Measurements from ENCODE around the gene PLA2G2D. TPM values are rescaled to one million over a fixed set of nuclear protein-coding genes. Genes with fewer than 3 reads are reported as not detected.

Gene PLA2G2D
- polyA plus RNA-seq (ENCODE audit: insufficient read length in 4 of 4): under 1 TPM in 2 of 4 donors, not detected in 2; 0.08 to 0.11 TPM

- no peak for DNase-seq (ENCODE audit: low read depth in 4 of 4, low spot score in 3 of 4)
These were observed at the start of gene PLA2G2D for GRCh38 chr1:20119347-20119746. Gene PLA2G2D (minus strand): TSS chr1:20119536. CDS start chr1:20119498, 38 bp downstream.

GRCh38 chr1:20168564-20169491, 49.5 kb upstream of the PLA2G2D start:
- no peak for DNase-seq (ENCODE audit: low read depth in 4 of 4, low spot score in 3 of 4)

GRCh38 chr1:20167126-20167525, 47.8 kb upstream of the PLA2G2D start:
- no peak for DNase-seq (ENCODE audit: low read depth in 4 of 4, low spot score in 3 of 4)

- no peak for DNase-seq (ENCODE audit: low read depth in 4 of 4, low spot score in 3 of 4)
These were observed 46.7 kb upstream of the PLA2G2D start for GRCh38 chr1:20166051-20166450.

- no peak for DNase-seq (ENCODE audit: low read depth in 4 of 4, low spot score in 3 of 4)
These were observed 46.2 kb upstream of the PLA2G2D start for GRCh38 chr1:20165522-20165951.

- no peak for DNase-seq (ENCODE audit: low read depth in 4 of 4, low spot score in 3 of 4)
These were observed 45.4 kb upstream of the PLA2G2D start for GRCh38 chr1:20164694-20165202.

GRCh38 chr1:20160034-20160433, 40.7 kb upstream of the PLA2G2D start:
- no peak for DNase-seq (ENCODE audit: low read depth in 4 of 4, low spot score in 3 of 4)

- no peak for DNase-seq (ENCODE audit: low read depth in 4 of 4, low spot score in 3 of 4)
These were observed 39.2 kb upstream of the PLA2G2D start for GRCh38 chr1:20158358-20159070.

- DNase-seq (ENCODE audit: low read depth in 4 of 4, low spot score in 3 of 4): no peak
These were observed 35.0 kb upstream of the PLA2G2D start for GRCh38 chr1:20154301-20154831.

GRCh38 chr1:20153000-20153418, 33.7 kb upstream of the PLA2G2D start:
- DNase-seq (ENCODE audit: low read depth in 4 of 4, low spot score in 3 of 4): no peak

- DNase-seq (ENCODE audit: low read depth in 4 of 4, low spot score in 3 of 4): no peak
These were observed 33.2 kb upstream of the PLA2G2D start for GRCh38 chr1:20152599-20152930.

GRCh38 chr1:20151906-20152598, 32.7 kb upstream of the PLA2G2D start:
- DNase-seq (ENCODE audit: low read depth in 4 of 4, low spot score in 3 of 4): peak in 2 of 4 donors; percentile 31 to 43

GRCh38 chr1:20150969-20151368, 31.6 kb upstream of the PLA2G2D start:
- DNase-seq (ENCODE audit: low read depth in 4 of 4, low spot score in 3 of 4): no peak

GRCh38 chr1:20150326-20150705, 31.0 kb upstream of the PLA2G2D start:
- no peak for DNase-seq (ENCODE audit: low read depth in 4 of 4, low spot score in 3 of 4)

GRCh38 chr1:20149601-20150325, 30.4 kb upstream of the PLA2G2D start:
- no peak for DNase-seq (ENCODE audit: low read depth in 4 of 4, low spot score in 3 of 4)

- no peak for DNase-seq (ENCODE audit: low read depth in 4 of 4, low spot score in 3 of 4)
These were observed 29.5 kb upstream of the PLA2G2D start for GRCh38 chr1:20148571-20149500.

GRCh38 chr1:20147846-20148570, 28.7 kb upstream of the PLA2G2D start:
- no peak for DNase-seq (ENCODE audit: low read depth in 4 of 4, low spot score in 3 of 4)
